Vagina (tissue), 2 donors: ENCODE results near the gene POPDC2.

Experiments
- CTCF ChIP-seq, 3 experiments: fragments of 450-650 bp in 2 of 3; fragments of 200-600 bp in 1 of 3; sonication (generic) in 1 of 3; IDR thresholded peaks; one replicate each; pipeline ENCODE4 v1.5.1; 2017 to 2019; ENCODE audit warnings: antibody characterized with exemption in 3 of 3, mild to moderate bottlenecking in 2 of 3, moderate library complexity in 2 of 3
- POLR2A ChIP-seq, 2 donors: fragments of 450-650 bp; IDR thresholded peaks; one replicate each; pipeline ENCODE4 v1.6.1; 2017; ENCODE audit warnings: antibody characterized with exemption in 2 of 2, mild to moderate bottlenecking in 2 of 2, moderate library complexity in 2 of 2

DNA sequence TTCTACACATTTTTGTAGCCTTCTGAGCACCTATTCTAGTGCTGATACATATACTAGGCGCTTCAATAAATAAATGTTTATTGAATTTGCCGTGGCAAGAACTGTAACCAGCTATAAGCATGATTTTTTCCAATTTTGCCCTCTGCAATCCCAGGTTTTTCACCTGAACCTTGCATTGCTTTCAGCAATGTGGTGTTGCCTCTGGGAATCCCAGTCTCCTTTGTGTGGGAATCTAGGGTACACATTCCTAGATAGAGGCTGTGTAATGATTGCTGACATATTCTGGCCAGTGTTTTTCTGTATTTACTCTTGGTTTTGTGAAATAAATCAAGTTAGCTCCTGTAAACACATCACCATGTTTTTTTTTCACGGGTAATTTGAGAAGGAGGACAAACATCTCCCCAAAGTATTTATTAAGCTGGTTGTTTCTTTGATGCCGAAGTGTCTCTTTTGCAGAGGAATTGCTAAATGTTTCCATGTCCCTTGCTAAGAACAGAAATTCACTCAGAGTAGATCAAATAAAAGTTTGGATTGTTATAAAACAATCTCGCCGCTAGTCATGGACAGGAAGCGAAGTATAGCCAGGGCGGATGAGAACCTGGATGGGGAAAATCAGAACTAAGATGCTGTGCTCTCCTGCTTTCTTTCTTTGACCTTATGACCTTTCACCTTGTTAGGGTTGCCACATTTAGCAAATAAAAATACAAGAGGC is 43.6 kb upstream of the POPDC2 start:
- TF ChIP-seq CTCF (IDR thresholded peaks at IDR 0.05): no peak
- TF ChIP-seq POLR2A (IDR thresholded peaks at IDR 0.05): no peak
